Measurements from ENCODE around the gene ZMYND12.
A peak's percentile ranks its signal among the peaks of the same experiment; 100 is the strongest.

The ZMYND12 gene

GRCh38 chr1:42434340-42434739 is 21.5 kb downstream of the ZMYND12 start:
- DNase-seq = no peak

GRCh38 chr1:42433369-42433768 is 22.5 kb downstream of the ZMYND12 start:
- no peak for DNase-seq

- no peak for DNase-seq
Measured at GRCh38 chr1:42432714-42433113, 23.1 kb downstream of the ZMYND12 start.

GRCh38 chr1:42431514-42431913 is 24.3 kb downstream of the ZMYND12 start:
- no peak for DNase-seq

- no peak for DNase-seq
Measured at GRCh38 chr1:42430286-42431135, 25.3 kb downstream of the ZMYND12 start.

- DNase-seq = no peak
Measured at GRCh38 chr1:42429603-42430002, 26.2 kb downstream of the ZMYND12 start.

- no peak for DNase-seq
Measured at GRCh38 chr1:42427240-42427639, 28.6 kb downstream of the ZMYND12 start.

- no peak for DNase-seq
Measured at GRCh38 chr1:42424201-42424600, 31.6 kb downstream of the ZMYND12 start.

GRCh38 chr1:42423681-42424080 is 32.1 kb downstream of the ZMYND12 start:
- no peak for DNase-seq

- DNase-seq = peak; percentile 47
Measured at GRCh38 chr1:42422737-42423136, 33.1 kb downstream of the ZMYND12 start.

- DNase-seq = peak; percentile 98
Measured at GRCh38 chr1:42420911-42421585, 34.8 kb downstream of the ZMYND12 start.

- no peak for DNase-seq
Measured at GRCh38 chr1:42420121-42420520, 35.7 kb downstream of the ZMYND12 start.

GRCh38 chr1:42419126-42419821 is 36.5 kb downstream of the ZMYND12 start:
- DNase-seq = peak; percentile 25

- no peak for DNase-seq
Measured at GRCh38 chr1:42418516-42418915, 37.3 kb downstream of the ZMYND12 start.

- DNase-seq = no peak
Measured at GRCh38 chr1:42417166-42417565, 38.7 kb downstream of the ZMYND12 start.

- no peak for DNase-seq
Measured at GRCh38 chr1:42414551-42415496, 41.0 kb downstream of the ZMYND12 start.

GRCh38 chr1:42403880-42404400 is 51.9 kb downstream of the ZMYND12 start:
- DNase-seq = no peak

GRCh38 chr1:42399315-42400100 is 56.3 kb downstream of the ZMYND12 start:
- no peak for DNase-seq

- no peak for DNase-seq
Measured at GRCh38 chr1:42392967-42393848, 62.6 kb downstream of the ZMYND12 start.

GRCh38 chr1:42392255-42392654 is 63.6 kb downstream of the ZMYND12 start:
- peak; percentile 61 for DNase-seq
